Amygdala (tissue), 56 donors: ENCODE data around the gene FAM200C.
"Not testable (repeated sequence)": the region's sequence is repeated elsewhere in the genome, so short reads cannot be mapped to it uniquely, and the experiment has no call there.

ENCODE experiments used
- DNase-seq, 56 donors: peaks; one replicate each; lab custom pipeline; 2025; lab: John Stamatoyannopoulos, UW

The FAM200C gene

GRCh38 chr5:160399402-160400353 lies at the start of gene FAM200C:
FAM200C (minus strand) TSS chr5:160400054; CDS start chr5:160395490, 4,564 bp downstream.
- DNase-seq: peak; percentile 46 to 94 (median 86)

GRCh38 chr5:160449458-160449857 lies 49.6 kb upstream of the FAM200C start:
- DNase-seq: no peak

- no peak for DNase-seq
These were observed 49.0 kb upstream of the FAM200C start for GRCh38 chr5:160448886-160449285.

GRCh38 chr5:160445751-160446150 lies 45.9 kb upstream of the FAM200C start:
- no peak for DNase-seq

GRCh38 chr5:160445132-160445531 lies 45.3 kb upstream of the FAM200C start:
- DNase-seq: no peak

GRCh38 chr5:160444407-160444806 lies 44.6 kb upstream of the FAM200C start:
- DNase-seq: no peak

- peak in 1 of 56 donors; percentile 3 for DNase-seq
These were observed 43.1 kb upstream of the FAM200C start for GRCh38 chr5:160442824-160443431.

GRCh38 chr5:160441311-160441781 lies 41.5 kb upstream of the FAM200C start:
- no peak for DNase-seq

- peak in 55 of 56 donors; percentile 7 to 94 (median 69) for DNase-seq
These were observed 39.3 kb upstream of the FAM200C start for GRCh38 chr5:160439205-160439600.

- DNase-seq: peak in 43 of 56 donors; percentile 4 to 70 (median 25)
These were observed 38.7 kb upstream of the FAM200C start for GRCh38 chr5:160438316-160439204.

- DNase-seq: no peak
These were observed 37.4 kb upstream of the FAM200C start for GRCh38 chr5:160437271-160437670.

GRCh38 chr5:160436661-160437060 lies 36.8 kb upstream of the FAM200C start:
- DNase-seq: not testable (repeated sequence)

- DNase-seq: no peak
These were observed 36.2 kb upstream of the FAM200C start for GRCh38 chr5:160436017-160436416.

GRCh38 chr5:160435532-160435931 lies 35.7 kb upstream of the FAM200C start:
- no peak for DNase-seq

GRCh38 chr5:160434022-160434531 lies 34.2 kb upstream of the FAM200C start:
- peak in 39 of 56 donors; percentile 3 to 71 (median 33) for DNase-seq

- DNase-seq: no peak
These were observed 32.9 kb upstream of the FAM200C start for GRCh38 chr5:160432787-160433186.

GRCh38 chr5:160432196-160432595 lies 32.3 kb upstream of the FAM200C start:
- no peak for DNase-seq

GRCh38 chr5:160427607-160428006 lies 27.8 kb upstream of the FAM200C start:
- no peak for DNase-seq

- DNase-seq: no peak
These were observed 23.2 kb upstream of the FAM200C start for GRCh38 chr5:160423099-160423498.

- peak in 55 of 56 donors; percentile 21 to 92 (median 75) for DNase-seq
These were observed 21.9 kb upstream of the FAM200C start, which contains the start of gene PTTG1 for GRCh38 chr5:160421625-160422258. PTTG1 (plus strand) TSS chr5:160421855; CDS start chr5:160422313, 458 bp downstream.
